HCT116 (cell line): ENCODE results near the gene CLIC5. TPM values are rescaled to one million over a fixed set of nuclear protein-coding genes. Genes with fewer than 3 reads are reported as not detected.

ENCODE experiments used
- ATAC-seq: fragments of 200-7000 bp; cut with Tn5 transposase; 2 replicates; pipeline ENCODE4 v1.9.1; 2020; ENCODE audit warnings: mild to moderate bottlenecking, moderate library complexity
- BruUV-seq: library from RNA; stranded (reverse); fragments of 400-500 nt; replicated peaks from 2 replicates; lab custom pipeline; 2021; lab: Mats Ljungman, UMichigan
- CTCF ChIA-PET: fragments of 300-600 bp; sonication (Branson Sonifier 250); formaldehyde crosslinking; loops from one replicate; lab custom pipeline; 2021; ENCODE audit warnings: antibody characterized with exemption; lab: Charles Lee
- POLR2A ChIA-PET: fragments of 300-600, 350-600 bp; sonication (Branson Sonifier 250); formaldehyde crosslinking; loops from one replicate; lab custom pipeline; 2021; ENCODE audit warnings: antibody characterized with exemption; lab: Charles Lee
- RAD21 ChIA-PET, 2 experiments: fragments of 300-600 bp; sonication (Branson Sonifier 250); formaldehyde crosslinking; loops; one replicate each; lab custom pipeline; 2023; ENCODE audit warnings: low total read pairs in 2 of 2; ENCODE audit not compliant: uncharacterized antibody in 2 of 2, unreplicated experiment in 2 of 2, low non-redundant PET in 1 of 2; lab: Charles Lee
- DNase-seq: peaks from one replicate; pipeline ENCODE4 v3.0.0-alpha.2; 2010; ENCODE audit warnings: low read depth, low spot score
- H2AFZ ChIP-seq: fragments of 200-600 bp; shearing (Covaris generic), sonication (generic); 2 replicates; pipeline ENCODE4 v1.6.1; 2017; ENCODE audit warnings: low read depth, mixed run types, mixed read lengths, antibody characterized with exemption, low read length; ENCODE audit not compliant: poor library complexity, severe bottlenecking
- H3K27ac ChIP-seq: 2 replicates; pipeline ENCODE4 v1.5.1; 2012; ENCODE audit warnings: low read depth, low read length
- H3K27me3 ChIP-seq: fragments of 200-600 bp; sonication (generic); 2 replicates; pipeline ENCODE4 v1.6.1; 2016; ENCODE audit warnings: mixed run types, low read length, mixed read lengths; ENCODE audit not compliant: insufficient read depth
- H3K36me3 ChIP-seq, 2 experiments: fragments of 200-500 bp in 1 of 2; fragments of 200-600 bp in 1 of 2; sonication (Bioruptor generic) in 1 of 2; sonication (generic) in 1 of 2; 2 replicates each; pipeline versions ENCODE4 v1.5.1 to v1.6.1; 2014 to 2016; ENCODE audit warnings: low read length in 2 of 2, inconsistent platforms in 1 of 2, mixed read lengths in 1 of 2, mixed run types in 1 of 2; ENCODE audit not compliant: insufficient read depth in 2 of 2, control insufficient read depth in 1 of 2
- H3K4me1 ChIP-seq, 2 experiments: fragments of 200-600 bp in 1 of 2; sonication (generic) in 1 of 2; 2 replicates each; pipeline versions ENCODE4 v1.5.1 to v1.6.1; 2012 to 2017; ENCODE audit warnings: low read length in 2 of 2, inconsistent platforms in 1 of 2, mild to moderate bottlenecking in 1 of 2, mixed read lengths in 1 of 2, mixed run types in 1 of 2, moderate library complexity in 1 of 2; ENCODE audit not compliant: insufficient read depth in 2 of 2, control insufficient read depth in 1 of 2
- H3K4me2 ChIP-seq: fragments of 200-600 bp; sonication (generic); 2 replicates; pipeline ENCODE4 v1.6.1; 2017; ENCODE audit warnings: mixed run types, low read length, mixed read lengths
- H3K4me3 ChIP-seq, 2 experiments: fragments of 200-600 bp in 1 of 2; sonication (generic) in 1 of 2; replicated peaks in 1 of 2; 2 replicates each; pipeline ENCODE4 v1.5.1; 2011 to 2016; ENCODE audit warnings: low read length in 2 of 2, control low read depth in 1 of 2, low read depth in 1 of 2, mild to moderate bottlenecking in 1 of 2, mixed read lengths in 1 of 2, mixed run types in 1 of 2
- H3K79me2 ChIP-seq: fragments of 200-600 bp; sonication (generic); 2 replicates; pipeline ENCODE4 v1.6.1; 2017; ENCODE audit warnings: mild to moderate bottlenecking, mixed run types, low read length, moderate library complexity, mixed read lengths; ENCODE audit not compliant: insufficient read depth
- H3K9ac ChIP-seq: fragments of 200-600 bp; sonication (generic); 2 replicates; pipeline ENCODE4 v1.6.1; 2016; ENCODE audit warnings: low read length, mixed read lengths
- H3K9me2 ChIP-seq: fragments of 200-600 bp; sonication (generic), shearing (Covaris generic); 2 replicates; pipeline ENCODE4 v1.6.1; 2017; ENCODE audit warnings: mixed run types, mild to moderate bottlenecking, moderate library complexity; ENCODE audit not compliant: insufficient read depth
- H3K9me3 ChIP-seq, 2 experiments: fragments of 200-500 bp in 1 of 2; fragments of 200-600 bp in 1 of 2; sonication (Bioruptor generic) in 1 of 2; sonication (generic) in 1 of 2; 2 replicates each; pipeline ENCODE4 v1.6.1; 2014 to 2017; ENCODE audit warnings: low read length in 2 of 2, mixed read lengths in 2 of 2, inconsistent platforms in 1 of 2, low read depth in 1 of 2, mild to moderate bottlenecking in 1 of 2, mixed run types in 1 of 2, moderate library complexity in 1 of 2; ENCODE audit not compliant: control insufficient read depth in 1 of 2, insufficient read depth in 1 of 2
- H4K20me1 ChIP-seq: fragments of 200-600 bp; sonication (generic), shearing (Covaris generic); 2 replicates; pipeline ENCODE4 v1.6.1; 2017; ENCODE audit warnings: mixed run types, mild to moderate bottlenecking, moderate library complexity; ENCODE audit not compliant: insufficient read depth
- CBX3 ChIP-seq: IDR thresholded peaks from 2 replicates; pipeline ENCODE4 v1.6.1; 2012; ENCODE audit warnings: low read depth
- EGR1 ChIP-seq: IDR thresholded peaks from 2 replicates; pipeline ENCODE4 v1.6.1; 2012; ENCODE audit warnings: low read depth
- EZH2phosphoT487 ChIP-seq: fragments of 200-600 bp; IDR thresholded peaks from 2 replicates; pipeline ENCODE4 v1.6.1; 2018; ENCODE audit warnings: antibody characterized with exemption, borderline replicate concordance
- FOSL1 ChIP-seq: IDR thresholded peaks from 2 replicates; pipeline ENCODE4 v1.6.1; 2012; ENCODE audit warnings: low read depth
- POLR2A ChIP-seq: IDR thresholded peaks from 2 replicates; pipeline ENCODE4 v1.7.0; 2011; ENCODE audit warnings: borderline replicate concordance; ENCODE audit not compliant: insufficient read depth, insufficient read length; ENCODE audit errors: extremely low read depth
- POLR2AphosphoS5 ChIP-seq: IDR thresholded peaks from 2 replicates; pipeline ENCODE4 v1.6.1; 2011; ENCODE audit warnings: mild to moderate bottlenecking, low read depth, low read length, moderate library complexity
- RAD21 ChIP-seq: IDR thresholded peaks from 2 replicates; pipeline ENCODE4 v1.6.1; 2012; ENCODE audit warnings: low read depth, mild to moderate bottlenecking
- SIN3A ChIP-seq: IDR thresholded peaks from 2 replicates; pipeline ENCODE4 v1.6.1; 2012; ENCODE audit warnings: low read depth
- SP1 ChIP-seq: IDR thresholded peaks from 2 replicates; pipeline ENCODE4 v1.6.1; 2012; ENCODE audit warnings: low read depth
- SRF ChIP-seq: IDR thresholded peaks from 2 replicates; pipeline ENCODE4 v1.6.1; 2012; ENCODE audit warnings: low read depth
- TCF7L2 ChIP-seq: IDR thresholded peaks from 2 replicates; pipeline ENCODE4 v1.7.0; 2011; ENCODE audit warnings: borderline replicate concordance, inconsistent platforms; ENCODE audit not compliant: insufficient read depth, insufficient read length; ENCODE audit errors: extremely low read depth
- ZNF274 ChIP-seq: fragments of 200-500 bp; sonication (Bioruptor generic); IDR thresholded peaks from 2 replicates; pipeline ENCODE4 v1.6.1; 2014; ENCODE audit warnings: mild to moderate bottlenecking, low read depth, low read length, inconsistent platforms
- intact Hi-C: fragments of 100-400 bp; cut with micrococcal nuclease; formaldehyde crosslinking; loops from 2 replicates; pipeline ENCODE4 v1.10.0; 2022
- total RNA-seq: library from RNA; stranded (reverse); gene quantifications from one replicate; pipeline ENCODE4 v1.2.1, GENCODE V29; 2021; ENCODE audit not compliant: unreplicated experiment
- TF ChIP-seq, protein P1 (sequence below): IDR thresholded peaks from 2 replicates; pipeline ENCODE4 v1.6.1; 2012
- TF ChIP-seq, protein P2 (sequence below): IDR thresholded peaks from 2 replicates; pipeline ENCODE4 v1.6.1; 2011; ENCODE audit warnings: mild to moderate bottlenecking, low read length, moderate library complexity; ENCODE audit not compliant: insufficient replicate concordance; ENCODE audit errors: extremely low read depth

CLIC5 gene
- total RNA-seq, 1 experiment from 2014 or later = 0.20 TPM

DNA sequence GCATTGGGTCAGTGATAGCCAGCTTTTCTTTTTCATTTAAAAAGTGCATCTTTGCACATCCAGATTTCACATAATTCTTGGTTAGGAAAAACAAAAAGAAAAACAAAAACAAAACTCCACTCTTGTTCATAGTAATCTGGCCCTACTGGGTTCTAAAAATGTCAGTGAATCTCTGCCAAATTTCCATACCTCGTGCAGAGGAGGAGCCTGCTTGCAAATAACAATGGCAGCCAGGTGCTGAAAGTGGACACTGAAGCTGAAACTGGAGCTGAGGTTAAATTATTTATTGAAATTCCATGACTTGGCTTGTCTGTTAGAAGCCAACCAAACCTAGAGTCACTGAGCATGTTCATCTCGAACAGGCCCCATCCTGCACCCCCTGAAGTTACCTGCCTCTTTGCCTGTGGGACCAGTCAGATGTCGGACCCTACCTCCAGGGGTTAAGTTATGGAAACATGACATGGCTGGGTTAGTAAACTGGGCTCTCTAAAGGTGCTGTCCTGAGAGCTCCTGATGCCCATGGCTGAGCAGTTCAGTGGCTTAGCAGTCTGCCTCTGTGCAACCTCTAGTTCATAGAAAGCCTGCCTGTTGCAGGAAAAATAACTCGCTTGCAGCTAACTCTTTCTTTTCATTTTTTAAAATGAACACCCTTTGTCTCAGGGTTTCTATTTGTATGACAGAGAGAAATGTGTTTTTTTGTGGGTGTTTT, 42.7 kb downstream of the CLIC5 start:
- ATAC-seq = no peak
- BruUV-seq = no TSS peak
- TF ChIP-seq SP1 (no peak), EGR1 (no peak), EZH2phosphoT487 (no peak), SRF (no peak), ZNF274 (no peak), RAD21 (no peak), CBX3 (no peak), SIN3A (no peak), POLR2AphosphoS5 (no peak), FOSL1 (no peak), TCF7L2 (no peak), POLR2A (no peak)
- TF ChIP-seq, protein P1, sequence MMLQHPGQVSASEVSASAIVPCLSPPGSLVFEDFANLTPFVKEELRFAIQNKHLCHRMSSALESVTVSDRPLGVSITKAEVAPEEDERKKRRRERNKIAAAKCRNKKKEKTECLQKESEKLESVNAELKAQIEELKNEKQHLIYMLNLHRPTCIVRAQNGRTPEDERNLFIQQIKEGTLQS = no peak
- TF ChIP-seq, protein P2, sequence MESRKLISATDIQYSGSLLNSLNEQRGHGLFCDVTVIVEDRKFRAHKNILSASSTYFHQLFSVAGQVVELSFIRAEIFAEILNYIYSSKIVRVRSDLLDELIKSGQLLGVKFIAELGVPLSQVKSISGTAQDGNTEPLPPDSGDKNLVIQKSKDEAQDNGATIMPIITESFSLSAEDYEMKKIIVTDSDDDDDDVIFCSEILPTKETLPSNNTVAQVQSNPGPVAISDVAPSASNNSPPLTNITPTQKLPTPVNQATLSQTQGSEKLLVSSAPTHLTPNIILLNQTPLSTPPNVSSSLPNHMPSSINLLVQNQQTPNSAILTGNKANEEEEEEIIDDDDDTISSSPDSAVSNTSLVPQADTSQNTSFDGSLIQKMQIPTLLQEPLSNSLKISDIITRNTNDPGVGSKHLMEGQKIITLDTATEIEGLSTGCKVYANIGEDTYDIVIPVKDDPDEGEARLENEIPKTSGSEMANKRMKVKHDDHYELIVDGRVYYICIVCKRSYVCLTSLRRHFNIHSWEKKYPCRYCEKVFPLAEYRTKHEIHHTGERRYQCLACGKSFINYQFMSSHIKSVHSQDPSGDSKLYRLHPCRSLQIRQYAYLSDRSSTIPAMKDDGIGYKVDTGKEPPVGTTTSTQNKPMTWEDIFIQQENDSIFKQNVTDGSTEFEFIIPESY = no peak
- TF ChIP-seq, all 23 proteins: peak for 0
- Histone ChIP-seq H3K27me3 (no peaks in the 10 kb centered on the region), H3K36me3 (no peaks in the 10 kb centered on the region), H3K9ac (no peak overlapping the region), H3K4me3 (no peak overlapping the region), H2AFZ (no peak overlapping the region), H3K79me2 (no peaks in the 10 kb centered on the region), H3K4me2 (no peak overlapping the region), H3K9me2 (no peaks in the 10 kb centered on the region), H3K4me1 (no peaks in the 10 kb centered on the region), H4K20me1 (no peaks in the 10 kb centered on the region), H3K9me3 (no peaks in the 10 kb centered on the region), H3K27ac (no peak overlapping the region)
- RAD21 ChIA-PET = no interaction called here
- intact Hi-C loops = no loop called here
- POLR2A ChIA-PET = no interaction called here
- CTCF ChIA-PET = no interaction called here
- no peak for DNase-seq
